SIG-M5 treated with dmso at 0.1 percent for 504 hours (cell line): ENCODE data around the gene GFRA1.

Experiments used
- DNase-seq: peaks from one replicate; lab custom pipeline; 2025; ENCODE audit not compliant: unreplicated experiment; lab: John Stamatoyannopoulos, UW

The GFRA1 gene

GRCh38 chr10:116164291-116164690 is 108.7 kb downstream of the GFRA1 start:
- no peak for DNase-seq

GRCh38 chr10:116163333-116164131 is 109.5 kb downstream of the GFRA1 start:
- no peak for DNase-seq

GRCh38 chr10:116162851-116163250 is 110.2 kb downstream of the GFRA1 start:
- no peak for DNase-seq

GRCh38 chr10:116160271-116160670 is 112.7 kb downstream of the GFRA1 start:
- DNase-seq, result no peak

GRCh38 chr10:116159197-116159596 is 113.8 kb downstream of the GFRA1 start:
- no peak for DNase-seq

- DNase-seq, result no peak
Measured at GRCh38 chr10:116158036-116158435, 115.0 kb downstream of the GFRA1 start.

GRCh38 chr10:116157485-116157884 is 115.5 kb downstream of the GFRA1 start:
- DNase-seq, result no peak

- DNase-seq, result no peak
Measured at GRCh38 chr10:116156819-116157218, 116.2 kb downstream of the GFRA1 start.

GRCh38 chr10:116155191-116155590 is 117.8 kb downstream of the GFRA1 start:
- DNase-seq, result no peak

GRCh38 chr10:116154651-116155050 is 118.4 kb downstream of the GFRA1 start:
- no peak for DNase-seq

- DNase-seq, result no peak
Measured at GRCh38 chr10:116151076-116151475, 121.9 kb downstream of the GFRA1 start.

GRCh38 chr10:116150606-116151005 is 122.4 kb downstream of the GFRA1 start:
- DNase-seq, result no peak

GRCh38 chr10:116147147-116147905 is 125.7 kb downstream of the GFRA1 start:
- DNase-seq, result no peak

GRCh38 chr10:116146372-116147140 is 126.5 kb downstream of the GFRA1 start:
- DNase-seq, result no peak

- DNase-seq, result no peak
Measured at GRCh38 chr10:116143673-116144222, 129.3 kb downstream of the GFRA1 start.

GRCh38 chr10:116141855-116142254 is 131.2 kb downstream of the GFRA1 start:
- no peak for DNase-seq

GRCh38 chr10:116141246-116141645 is 131.8 kb downstream of the GFRA1 start:
- no peak for DNase-seq

- DNase-seq, result no peak
Measured at GRCh38 chr10:116139886-116140285, 133.1 kb downstream of the GFRA1 start.

GRCh38 chr10:116138897-116139296 is 134.1 kb downstream of the GFRA1 start:
- no peak for DNase-seq

GRCh38 chr10:116136261-116136660 is 136.7 kb downstream of the GFRA1 start:
- no peak for DNase-seq

GRCh38 chr10:116134322-116134721 is 138.7 kb downstream of the GFRA1 start:
- DNase-seq, result no peak
